Osteoblast (primary cell): ENCODE data around the gene KCNG1. TPM values are rescaled to one million over a fixed set of nuclear protein-coding genes. Genes with fewer than 3 reads are reported as not detected.

Experiments
- DNase-seq: peaks from one replicate; pipeline ENCODE4 v3.0.0; 2011; ENCODE audit warnings: low spot score, mixed read lengths; ENCODE audit not compliant: insufficient read length; ENCODE audit errors: missing footprints
- H2AFZ ChIP-seq: 2 replicates; pipeline ENCODE4 v1.6.0; 2011; ENCODE audit warnings: mild to moderate bottlenecking, low read length
- H3K27ac ChIP-seq: 2 replicates; pipeline ENCODE4 v1.5.1; 2011; ENCODE audit warnings: mild to moderate bottlenecking, low read depth, low read length, moderate library complexity
- H3K27me3 ChIP-seq: 2 replicates; pipeline ENCODE4 v1.6.0; 2012; ENCODE audit warnings: mild to moderate bottlenecking, control low read depth, inconsistent platforms, low read length, moderate library complexity; ENCODE audit not compliant: insufficient read depth
- H3K36me3 ChIP-seq: 2 replicates; pipeline ENCODE4 v1.5.1; 2011; ENCODE audit warnings: mild to moderate bottlenecking, low read length, control low read depth, moderate library complexity; ENCODE audit not compliant: insufficient read depth
- H3K4me1 ChIP-seq: 2 replicates; pipeline ENCODE4 v1.5.1; 2011; ENCODE audit warnings: mild to moderate bottlenecking, low read length, control low read depth, moderate library complexity; ENCODE audit not compliant: insufficient read depth
- H3K4me2 ChIP-seq: 2 replicates; pipeline ENCODE4 v1.6.0; 2011; ENCODE audit warnings: mild to moderate bottlenecking, low read length; ENCODE audit not compliant: insufficient read depth
- H3K4me3 ChIP-seq: fragments of 200-600 bp; sonication (generic); 3 replicates; pipeline ENCODE4 v1.5.1; 2012; ENCODE audit warnings: mild to moderate bottlenecking, low read length, inconsistent platforms; ENCODE audit not compliant: insufficient read depth
- H3K79me2 ChIP-seq: 2 replicates; pipeline ENCODE4 v1.6.0; 2012; ENCODE audit warnings: mild to moderate bottlenecking, low read length, control low read depth, inconsistent platforms; ENCODE audit not compliant: insufficient read depth
- H3K9me3 ChIP-seq: 2 replicates; pipeline ENCODE4 v1.5.1; 2011; ENCODE audit warnings: low read depth, low read length, control low read depth
- H4K20me1 ChIP-seq: 2 replicates; pipeline ENCODE4 v1.6.0; 2012; ENCODE audit warnings: mild to moderate bottlenecking, low read length, control low read depth; ENCODE audit not compliant: insufficient read depth
- total RNA-seq: library from RNA; depleted of rRNA; stranded (reverse); fragments of >200 nt; gene quantifications from 2 replicates; pipeline ENCODE4 v1.2.3, GENCODE V29; 2012
- TF ChIP-seq, protein P1 (sequence below): IDR thresholded peaks from 2 replicates; pipeline ENCODE4 v1.5.1; 2011; ENCODE audit warnings: mild to moderate bottlenecking, low read depth, low read length, moderate library complexity; ENCODE audit errors: extremely low read depth

The KCNG1 gene
- total RNA-seq, 1 donor: 16.3 TPM

DNA sequence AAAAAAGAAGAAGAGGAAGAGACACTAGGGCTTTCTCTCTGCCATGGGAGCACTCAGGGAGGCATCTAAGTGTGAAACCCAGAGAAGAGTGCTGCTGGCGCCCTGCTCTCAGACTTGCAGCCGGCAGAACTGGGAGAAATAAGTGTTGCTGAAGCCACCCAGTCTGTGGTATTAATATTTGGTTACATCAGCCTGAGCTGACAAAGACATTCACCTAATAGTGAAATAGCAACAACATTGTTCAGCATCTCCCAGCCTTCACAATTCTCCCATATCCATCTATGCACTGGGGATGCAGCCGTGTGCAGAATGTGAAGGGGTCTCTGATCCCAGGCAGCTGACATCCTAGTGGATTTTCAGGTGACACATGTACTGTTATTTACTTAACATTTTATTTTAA is 12.0 kb downstream of the KCNG1 start:
- Histone ChIP-seq H3K36me3 (peaks cover 8% of the 10 kb centered on the region), H3K79me2 (no peaks in the 10 kb centered on the region), H3K27me3 (no peaks in the 10 kb centered on the region), H3K9me3 (no peaks in the 10 kb centered on the region), H4K20me1 (peaks cover 6% of the 10 kb centered on the region), H3K27ac (no peak overlapping the region), H3K4me1 (peaks cover 11% of the 10 kb centered on the region), H3K4me2 (no peak overlapping the region), H3K4me3 (no peak overlapping the region), H2AFZ (no peak overlapping the region)
- peak; percentile 69 for DNase-seq
- TF ChIP-seq, protein P1, sequence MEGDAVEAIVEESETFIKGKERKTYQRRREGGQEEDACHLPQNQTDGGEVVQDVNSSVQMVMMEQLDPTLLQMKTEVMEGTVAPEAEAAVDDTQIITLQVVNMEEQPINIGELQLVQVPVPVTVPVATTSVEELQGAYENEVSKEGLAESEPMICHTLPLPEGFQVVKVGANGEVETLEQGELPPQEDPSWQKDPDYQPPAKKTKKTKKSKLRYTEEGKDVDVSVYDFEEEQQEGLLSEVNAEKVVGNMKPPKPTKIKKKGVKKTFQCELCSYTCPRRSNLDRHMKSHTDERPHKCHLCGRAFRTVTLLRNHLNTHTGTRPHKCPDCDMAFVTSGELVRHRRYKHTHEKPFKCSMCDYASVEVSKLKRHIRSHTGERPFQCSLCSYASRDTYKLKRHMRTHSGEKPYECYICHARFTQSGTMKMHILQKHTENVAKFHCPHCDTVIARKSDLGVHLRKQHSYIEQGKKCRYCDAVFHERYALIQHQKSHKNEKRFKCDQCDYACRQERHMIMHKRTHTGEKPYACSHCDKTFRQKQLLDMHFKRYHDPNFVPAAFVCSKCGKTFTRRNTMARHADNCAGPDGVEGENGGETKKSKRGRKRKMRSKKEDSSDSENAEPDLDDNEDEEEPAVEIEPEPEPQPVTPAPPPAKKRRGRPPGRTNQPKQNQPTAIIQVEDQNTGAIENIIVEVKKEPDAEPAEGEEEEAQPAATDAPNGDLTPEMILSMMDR: no peak

DNA sequence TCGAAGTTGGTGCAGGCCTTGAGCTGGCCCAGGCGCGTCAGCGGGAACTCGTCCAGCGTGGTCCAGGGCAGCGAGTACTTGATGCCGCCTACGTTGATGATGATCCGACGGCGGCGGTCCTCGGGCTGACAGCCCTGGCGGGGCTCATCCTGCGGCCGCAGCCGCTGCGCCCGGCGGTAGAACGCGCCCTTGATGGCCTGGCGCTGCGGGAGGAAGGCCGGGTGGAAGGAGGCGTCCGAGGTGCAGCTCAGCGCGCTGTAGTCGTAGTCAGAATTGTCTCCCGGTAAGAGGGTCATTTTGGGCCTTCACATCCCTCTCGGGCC is 12.9 kb downstream of the KCNG1 start:
- H3K4me1 ChIP-seq: peaks cover 11% of the 10 kb centered on the region
- H3K4me3 ChIP-seq: no peak overlapping the region
- H3K4me2 ChIP-seq: no peak overlapping the region
- no peaks in the 10 kb centered on the region for H3K27me3 ChIP-seq
- peaks cover 6% of the 10 kb centered on the region for H4K20me1 ChIP-seq
- no peak for DNase-seq
- H3K9me3 ChIP-seq: no peaks in the 10 kb centered on the region
- H3K79me2 ChIP-seq: no peaks in the 10 kb centered on the region
- H3K36me3 ChIP-seq: peaks cover 8% of the 10 kb centered on the region
- no peak overlapping the region for H3K27ac ChIP-seq
- no peak overlapping the region for H2AFZ ChIP-seq
- TF ChIP-seq, protein P1: no peak

GRCh38 chr20:51009303-51010042 is 13.4 kb downstream of the KCNG1 start:
- no peak overlapping the region for H3K4me3 ChIP-seq
- H3K4me2 ChIP-seq: no peak overlapping the region
- H3K36me3 ChIP-seq: peaks cover 8% of the 10 kb centered on the region
- DNase-seq: no peak
- peaks cover 11% of the 10 kb centered on the region for H3K4me1 ChIP-seq
- H3K27me3 ChIP-seq: no peaks in the 10 kb centered on the region
- H4K20me1 ChIP-seq: peaks cover under 1% of the 10 kb centered on the region
- no peaks in the 10 kb centered on the region for H3K9me3 ChIP-seq
- H3K27ac ChIP-seq: no peak overlapping the region
- H3K79me2 ChIP-seq: no peaks in the 10 kb centered on the region
- H2AFZ ChIP-seq: no peak overlapping the region
- TF ChIP-seq, protein P1: no peak

- Histone ChIP-seq H4K20me1 (no peaks in the 10 kb centered on the region), H3K4me3 (no peak overlapping the region), H3K4me1 (peaks cover 11% of the 10 kb centered on the region), H3K27me3 (no peaks in the 10 kb centered on the region), H3K4me2 (no peak overlapping the region), H2AFZ (no peak overlapping the region), H3K36me3 (peaks cover 10% of the 10 kb centered on the region), H3K79me2 (no peaks in the 10 kb centered on the region), H3K27ac (no peak overlapping the region), H3K9me3 (no peaks in the 10 kb centered on the region)
- no peak for DNase-seq
- TF ChIP-seq, protein P1: no peak
Observed at GRCh38 chr20:51008718-51009117, 14.2 kb downstream of the KCNG1 start.
